ENCODE results near the gene RIPOR3. TPM values are rescaled to one million over a fixed set of nuclear protein-coding genes. Genes with fewer than 3 reads are reported as not detected.

The RIPOR3 gene
- polyA plus RNA-seq, 1 donor (not counting 4 experiments of a cell fraction or from before 2014, with no cell fraction given) = 0.10 TPM

DNA sequence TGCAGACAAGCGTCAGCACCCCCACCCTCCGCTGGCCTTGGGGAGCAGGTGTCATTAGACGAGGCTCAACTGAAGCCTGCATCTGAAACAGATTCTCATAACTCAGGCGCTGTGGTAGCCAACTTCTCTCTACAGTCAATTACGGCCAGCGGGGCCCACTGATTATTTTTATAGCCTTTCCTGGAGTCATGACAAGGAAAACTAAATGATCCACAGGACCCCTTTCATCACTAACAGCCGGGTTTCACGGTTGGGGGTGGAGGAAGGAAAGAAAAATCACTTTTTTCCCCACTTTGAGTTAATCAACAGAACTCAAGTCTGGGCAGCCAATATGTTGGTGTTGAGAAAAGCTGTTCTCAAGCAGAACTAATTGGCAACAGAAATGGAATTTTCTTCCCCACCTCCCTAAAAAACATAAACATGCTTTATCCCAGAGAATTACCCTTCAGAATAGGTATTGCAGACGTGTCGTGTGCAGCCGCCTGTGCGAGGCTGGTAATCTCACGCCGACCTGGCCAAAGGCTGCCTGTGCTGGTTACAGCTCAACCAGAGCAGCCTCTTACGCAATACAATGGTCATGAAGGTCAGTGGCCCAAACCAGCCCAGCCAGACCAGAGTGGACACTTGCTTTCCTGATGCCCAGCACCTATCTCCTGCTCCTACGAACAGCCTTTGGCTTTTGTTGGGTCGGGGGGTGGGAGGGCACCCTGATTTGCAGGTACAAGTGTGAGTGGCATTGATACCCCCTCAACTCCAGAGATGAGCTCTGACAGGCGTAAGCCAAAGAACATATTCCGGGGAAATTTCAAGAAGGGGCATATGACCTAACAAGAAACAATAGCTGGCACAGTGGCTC is 11.0 kb downstream of the RIPOR3 start:
- H3K4me1 ChIP-seq (ENCODE audit: control insufficient read depth, extremely low read depth, insufficient read depth, low read length) = no peaks in the 10 kb centered on the region
- DNase-seq (ENCODE audit: low read depth, low spot score) (no peak), FAIRE-seq (no peak)
- no peaks in the 10 kb centered on the region for H3K9me3 ChIP-seq (ENCODE audit: control insufficient read depth, low read depth, low read length)
- no peaks in the 10 kb centered on the region for H4K20me1 ChIP-seq (ENCODE audit: control insufficient read depth, extremely low read depth, insufficient read depth, low read length)
- no peaks in the 10 kb centered on the region for H3K36me3 ChIP-seq (ENCODE audit: control insufficient read depth in 2 of 2, extremely low read depth in 1 of 2, insufficient read depth in 2 of 2, low read length in 2 of 2)
- no peak for TF ChIP-seq EZH2 (IDR thresholded peaks at IDR 0.05; ENCODE audit: low read length)
- TF ChIP-seq, protein P1, sequence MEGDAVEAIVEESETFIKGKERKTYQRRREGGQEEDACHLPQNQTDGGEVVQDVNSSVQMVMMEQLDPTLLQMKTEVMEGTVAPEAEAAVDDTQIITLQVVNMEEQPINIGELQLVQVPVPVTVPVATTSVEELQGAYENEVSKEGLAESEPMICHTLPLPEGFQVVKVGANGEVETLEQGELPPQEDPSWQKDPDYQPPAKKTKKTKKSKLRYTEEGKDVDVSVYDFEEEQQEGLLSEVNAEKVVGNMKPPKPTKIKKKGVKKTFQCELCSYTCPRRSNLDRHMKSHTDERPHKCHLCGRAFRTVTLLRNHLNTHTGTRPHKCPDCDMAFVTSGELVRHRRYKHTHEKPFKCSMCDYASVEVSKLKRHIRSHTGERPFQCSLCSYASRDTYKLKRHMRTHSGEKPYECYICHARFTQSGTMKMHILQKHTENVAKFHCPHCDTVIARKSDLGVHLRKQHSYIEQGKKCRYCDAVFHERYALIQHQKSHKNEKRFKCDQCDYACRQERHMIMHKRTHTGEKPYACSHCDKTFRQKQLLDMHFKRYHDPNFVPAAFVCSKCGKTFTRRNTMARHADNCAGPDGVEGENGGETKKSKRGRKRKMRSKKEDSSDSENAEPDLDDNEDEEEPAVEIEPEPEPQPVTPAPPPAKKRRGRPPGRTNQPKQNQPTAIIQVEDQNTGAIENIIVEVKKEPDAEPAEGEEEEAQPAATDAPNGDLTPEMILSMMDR (optimal IDR thresholded peaks at IDR 0.05 in 1 of 3, IDR thresholded peaks at IDR 0.05 in 1 of 3, conservative IDR thresholded peaks at IDR 0.05 in 1 of 3; ENCODE audit: extremely low read depth in 1 of 3, insufficient read depth in 2 of 3, low read length in 3 of 3) = no peak
- H3K27ac ChIP-seq (ENCODE audit: control insufficient read depth, insufficient read depth, low read length) = no peak overlapping the region
- no peak overlapping the region for H3K4me3 ChIP-seq (ENCODE audit: control insufficient read depth in 2 of 3, extremely low read depth in 1 of 3, insufficient read depth in 2 of 3, low read depth in 1 of 3, low read length in 3 of 3)
- H2AFZ ChIP-seq (ENCODE audit: control insufficient read depth, low read length) = no peak overlapping the region
- no peaks in the 10 kb centered on the region for H3K79me2 ChIP-seq (ENCODE audit: control insufficient read depth, insufficient read depth, low read length)
- H3K9me1 ChIP-seq (ENCODE audit: control insufficient read depth, extremely low read depth, insufficient read depth, low read length) = no peaks in the 10 kb centered on the region
- no peak overlapping the region for H3K4me2 ChIP-seq (ENCODE audit: control insufficient read depth, extremely low read depth, insufficient read depth, low read depth, low read length)
- H3K9ac ChIP-seq (ENCODE audit: control insufficient read depth, extremely low read depth, insufficient read depth, low read length) = no peak overlapping the region
- no peaks in the 10 kb centered on the region for H3K27me3 ChIP-seq (ENCODE audit: control insufficient read depth, extremely low read depth, insufficient read depth, low read length)
- dilution Hi-C loops (cut with MboI; ENCODE audit: extremely low pct_ligation_motif_present, low sequenced_read_pairs) = no loop called here

DNA sequence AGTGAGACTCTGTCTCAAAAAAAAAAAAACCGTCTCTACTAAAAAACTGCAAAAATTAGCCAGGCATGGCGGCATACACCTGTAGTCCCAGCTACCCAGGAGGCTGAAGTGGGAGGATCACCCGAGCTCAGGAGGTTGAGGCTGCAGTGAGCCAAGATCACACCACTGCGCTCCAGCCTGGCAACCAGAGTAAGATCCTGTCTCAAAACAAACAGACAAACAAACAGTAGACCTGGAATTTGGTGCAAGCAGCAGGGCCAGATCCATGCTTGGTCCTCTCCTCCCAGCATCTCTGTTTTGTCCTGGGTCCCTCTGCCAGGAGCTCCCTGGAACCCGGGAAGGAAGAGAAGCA is 11.6 kb downstream of the RIPOR3 start:
- TF ChIP-seq EZH2 (IDR thresholded peaks at IDR 0.05; ENCODE audit: low read length) = no peak
- TF ChIP-seq, protein P1 (optimal IDR thresholded peaks at IDR 0.05 in 1 of 3, IDR thresholded peaks at IDR 0.05 in 1 of 3, conservative IDR thresholded peaks at IDR 0.05 in 1 of 3; ENCODE audit: extremely low read depth in 1 of 3, insufficient read depth in 2 of 3, low read length in 3 of 3) = no peak
- H3K79me2 ChIP-seq (ENCODE audit: control insufficient read depth, insufficient read depth, low read length) = no peaks in the 10 kb centered on the region
- H3K4me1 ChIP-seq (ENCODE audit: control insufficient read depth, extremely low read depth, insufficient read depth, low read length) = no peaks in the 10 kb centered on the region
- DNase-seq (ENCODE audit: low read depth, low spot score) (no peak), FAIRE-seq (no peak)
- no peak overlapping the region for H3K9ac ChIP-seq (ENCODE audit: control insufficient read depth, extremely low read depth, insufficient read depth, low read length)
- no peak overlapping the region for H3K4me2 ChIP-seq (ENCODE audit: control insufficient read depth, extremely low read depth, insufficient read depth, low read depth, low read length)
- no peaks in the 10 kb centered on the region for H3K27me3 ChIP-seq (ENCODE audit: control insufficient read depth, extremely low read depth, insufficient read depth, low read length)
- H3K9me3 ChIP-seq (ENCODE audit: control insufficient read depth, low read depth, low read length) = no peaks in the 10 kb centered on the region
- no peaks in the 10 kb centered on the region for H3K36me3 ChIP-seq (ENCODE audit: control insufficient read depth in 2 of 2, extremely low read depth in 1 of 2, insufficient read depth in 2 of 2, low read length in 2 of 2)
- H3K4me3 ChIP-seq (ENCODE audit: control insufficient read depth in 2 of 3, extremely low read depth in 1 of 3, insufficient read depth in 2 of 3, low read depth in 1 of 3, low read length in 3 of 3) = no peak overlapping the region
- H4K20me1 ChIP-seq (ENCODE audit: control insufficient read depth, extremely low read depth, insufficient read depth, low read length) = no peaks in the 10 kb centered on the region
- no peak overlapping the region for H2AFZ ChIP-seq (ENCODE audit: control insufficient read depth, low read length)
- dilution Hi-C loops (cut with MboI; ENCODE audit: extremely low pct_ligation_motif_present, low sequenced_read_pairs) = no loop called here
- H3K9me1 ChIP-seq (ENCODE audit: control insufficient read depth, extremely low read depth, insufficient read depth, low read length) = no peaks in the 10 kb centered on the region
- H3K27ac ChIP-seq (ENCODE audit: control insufficient read depth, insufficient read depth, low read length) = no peak overlapping the region
